IMR-90 (cell line): ENCODE measurements around the gene INHBE. TPM values are rescaled to one million over a fixed set of nuclear protein-coding genes. Genes with fewer than 3 reads are reported as not detected.

Source experiments
- ATAC-seq: fragments of 200-7000 bp; cut with Tn5 transposase; 2 replicates; pipeline ENCODE4 v1.9.1; 2020; ENCODE audit warnings: low read depth, mild to moderate bottlenecking, moderate library complexity
- BruUV-seq: library from RNA; stranded (reverse); fragments of 400-500 nt; replicated peaks from 2 replicates; lab custom pipeline; 2021; lab: Mats Ljungman, UMichigan
- CTCF ChIA-PET: fragments of 300-600 bp; formaldehyde crosslinking; extraction: SDS; loops from one replicate; lab custom pipeline; 2021; ENCODE audit warnings: antibody characterized with exemption; lab: Yijun Ruan, JAX
- POLR2A ChIA-PET: fragments of 300-600 bp; sonication (Branson Sonifier 250); formaldehyde crosslinking; loops from one replicate; lab custom pipeline; 2022; ENCODE audit warnings: antibody characterized with exemption; ENCODE audit not compliant: unreplicated experiment; lab: Charles Lee
- DNase-seq: peaks from one replicate; pipeline ENCODE4 v3.0.0; 2013
- H2AFZ ChIP-seq: replicated peaks from 2 replicates; pipeline ENCODE3; 2013; ENCODE audit warnings: low read length, mild to moderate bottlenecking; ENCODE audit not compliant: poor library complexity
- H2AK5ac ChIP-seq: 2 replicates; pipeline ENCODE4 v1.6.1; 2013; ENCODE audit warnings: low read depth, low read length, inconsistent platforms
- H2AK9ac ChIP-seq: replicated peaks from 2 replicates; pipeline ENCODE3; 2013; ENCODE audit warnings: mild to moderate bottlenecking, low read depth, low read length, moderate library complexity; ENCODE audit not compliant: poor library complexity
- H2BK120ac ChIP-seq: 2 replicates; pipeline ENCODE4 v1.6.1; 2013; ENCODE audit warnings: low read depth, low read length, inconsistent platforms
- H2BK15ac ChIP-seq: 3 replicates; pipeline ENCODE4 v1.6.1; 2013; ENCODE audit warnings: low read depth, low read length, inconsistent platforms
- H2BK20ac ChIP-seq: 2 replicates; pipeline ENCODE4 v1.6.1; 2013; ENCODE audit warnings: low read depth, mild to moderate bottlenecking, inconsistent platforms, low read length, moderate library complexity
- H2BK5ac ChIP-seq: 2 replicates; pipeline ENCODE4 v1.6.1; 2013; ENCODE audit warnings: mild to moderate bottlenecking, low read depth, low read length, inconsistent platforms; ENCODE audit not compliant: poor library complexity, severe bottlenecking
- H3K14ac ChIP-seq: replicated peaks from 2 replicates; pipeline ENCODE4 v1.6.1; 2013; ENCODE audit warnings: low read depth, low read length, inconsistent platforms
- H3K18ac ChIP-seq: 2 replicates; pipeline ENCODE4 v1.6.1; 2013; ENCODE audit warnings: low read depth, low read length, control low read depth
- H3K23ac ChIP-seq: 2 replicates; pipeline ENCODE4 v1.6.1; 2013; ENCODE audit warnings: low read depth, low read length, inconsistent platforms
- H3K27ac ChIP-seq: 2 replicates; pipeline ENCODE4 v1.5.1; 2013; ENCODE audit warnings: mild to moderate bottlenecking, control low read depth, low read length; ENCODE audit not compliant: insufficient read depth
- H3K27me3 ChIP-seq: 2 replicates; pipeline ENCODE4 v1.6.1; 2013; ENCODE audit warnings: low read length; ENCODE audit not compliant: control insufficient read depth, insufficient read depth
- H3K36me3 ChIP-seq: 2 replicates; pipeline ENCODE4 v1.6.1; 2013; ENCODE audit warnings: low read length, mixed read lengths; ENCODE audit not compliant: control insufficient read depth, insufficient read depth
- H3K4ac ChIP-seq: 2 replicates; pipeline ENCODE4 v1.6.1; 2013; ENCODE audit warnings: low read depth, low read length, inconsistent platforms
- H3K4me1 ChIP-seq: 2 replicates; pipeline ENCODE4 v1.6.1; 2013; ENCODE audit warnings: low read length, mixed read lengths; ENCODE audit not compliant: control insufficient read depth, insufficient read depth
- H3K4me2 ChIP-seq: 2 replicates; pipeline ENCODE4 v1.6.1; 2013; ENCODE audit warnings: low read depth, mild to moderate bottlenecking, control low read depth, low read length, moderate library complexity
- H3K4me3 ChIP-seq: 2 replicates; pipeline ENCODE4 v1.5.1; 2013; ENCODE audit warnings: low read depth, mild to moderate bottlenecking, control low read depth, low read length, moderate library complexity; ENCODE audit not compliant: insufficient read depth
- H3K56ac ChIP-seq: 2 replicates; pipeline ENCODE4 v1.6.1; 2013; ENCODE audit warnings: low read length, inconsistent platforms; ENCODE audit not compliant: insufficient read depth; ENCODE audit errors: extremely low read depth
- H3K79me1 ChIP-seq, 2 experiments: 2 replicates each; pipeline ENCODE4 v1.6.1; 2013; ENCODE audit warnings: low read length in 2 of 2, inconsistent platforms in 1 of 2, low read depth in 1 of 2
- H3K9ac ChIP-seq: 2 replicates; pipeline ENCODE4 v1.6.1; 2013; ENCODE audit warnings: low read depth, low read length, control low read depth
- H3K9me1 ChIP-seq: 2 replicates; pipeline ENCODE4 v1.6.1; 2013; ENCODE audit warnings: low read length, inconsistent platforms; ENCODE audit not compliant: insufficient read depth
- H3K9me3 ChIP-seq: 2 replicates; pipeline ENCODE4 v1.6.1; 2013; ENCODE audit warnings: low read length; ENCODE audit not compliant: control insufficient read depth, insufficient read depth
- H4K20me1 ChIP-seq: 2 replicates; pipeline ENCODE4 v1.6.1; 2013; ENCODE audit warnings: low read length, inconsistent platforms; ENCODE audit not compliant: insufficient read depth
- H4K5ac ChIP-seq: 2 replicates; pipeline ENCODE4 v1.6.1; 2013; ENCODE audit warnings: mild to moderate bottlenecking, low read depth, low read length, control low read depth
- H4K8ac ChIP-seq, 2 experiments: 2 replicates each; pipeline ENCODE4 v1.6.1; 2013; ENCODE audit warnings: low read depth in 2 of 2, low read length in 2 of 2, control low read depth in 1 of 2, inconsistent platforms in 1 of 2
- H4K91ac ChIP-seq: 2 replicates; pipeline ENCODE4 v1.6.1; 2013; ENCODE audit warnings: low read depth, low read length, inconsistent platforms; ENCODE audit not compliant: insufficient read depth
- CHD1 ChIP-seq: IDR thresholded peaks from 2 replicates; pipeline ENCODE4 v1.6.1; 2012; ENCODE audit warnings: low read depth, low read length, improper control_type of control experiment
- FOS ChIP-seq: fragments of 150-350 bp; IDR thresholded peaks from 2 replicates; pipeline ENCODE4 v1.6.1; 2016; ENCODE audit warnings: low read depth, low read length
- MXI1 ChIP-seq: IDR thresholded peaks from 2 replicates; pipeline ENCODE4 v1.6.1; 2012; ENCODE audit warnings: low read depth, mild to moderate bottlenecking, low read length, moderate library complexity, borderline replicate concordance
- NFE2L2 ChIP-seq: fragments of 150-350 bp; IDR thresholded peaks from 2 replicates; pipeline ENCODE4 v1.6.1; 2016; ENCODE audit warnings: low read depth, mild to moderate bottlenecking, low read length
- POLR2A ChIP-seq: IDR thresholded peaks from 2 replicates; pipeline ENCODE4 v1.6.1; 2012; ENCODE audit warnings: mild to moderate bottlenecking, low read depth, low read length
- RAD21 ChIP-seq: IDR thresholded peaks from 2 replicates; pipeline ENCODE4 v1.6.1; 2012; ENCODE audit warnings: low read length, improper control_type of control experiment
- RCOR1 ChIP-seq: IDR thresholded peaks from 2 replicates; pipeline ENCODE4 v1.6.1; 2012; ENCODE audit warnings: mild to moderate bottlenecking, low read length, improper control_type of control experiment; ENCODE audit not compliant: insufficient replicate concordance
- SMC3 ChIP-seq: fragments of 150-350 bp; IDR thresholded peaks from 2 replicates; pipeline ENCODE4 v1.6.1; 2016; ENCODE audit warnings: low read depth, mild to moderate bottlenecking, antibody characterized with exemption, low read length, moderate library complexity
- WGBS, 2 experiments: methylation state at CpG; one replicate each; pipeline versions ENCODE4 v1.1.5 to v1.1.7; 2013; ENCODE audit warnings: missing lambda C conversion rate in 2 of 2; ENCODE audit not compliant: insufficient read length in 1 of 2; ENCODE audit errors: extremely low coverage in 2 of 2; 5-methylcytosine and 5-hydroxymethylcytosine counted together
- dilution Hi-C: fragments of 300-500 bp; cut with HindIII; formaldehyde crosslinking; loops from one replicate; pipeline ENCODE4 v1.14.3; 2018; ENCODE audit warnings: low sequenced_read_pairs; ENCODE audit not compliant: unreplicated experiment
- in situ Hi-C: fragments of 300-500 bp; cut with MboI; formaldehyde crosslinking; loops from 3 replicates; pipeline ENCODE4 v1.14.3; 2019; ENCODE audit warnings: low sequenced_read_pairs, inconsistent platforms, mixed read lengths
- intact Hi-C: fragments of 100-400 bp; cut with micrococcal nuclease; formaldehyde crosslinking; loops from 2 replicates; pipeline ENCODE4 v1.10.0; 2022
- polyA plus RNA-seq, 3 experiments: library from polyadenylated mRNA; depleted of rRNA; stranded (reverse); fragments of >200 nt; gene quantifications; 2 replicates each; pipeline ENCODE4 v1.2.3, GENCODE V29; 2012; ENCODE audit warnings: low replicate concordance in 1 of 3
- total RNA-seq: library from RNA; depleted of rRNA; stranded (reverse); fragments of >200 nt; gene quantifications from 2 replicates; pipeline ENCODE4 v1.2.3, GENCODE V29; 2012
- TF ChIP-seq, protein P1 (sequence below): conservative IDR thresholded peaks from 2 replicates; pipeline ENCODE4 v1.5.1; 2012; ENCODE audit warnings: mild to moderate bottlenecking, low read depth, low read length, improper control_type of control experiment
- TF ChIP-seq, protein P2 (sequence below): fragments of 150-350 bp; IDR thresholded peaks from 2 replicates; pipeline ENCODE4 v1.6.1; 2017; ENCODE audit warnings: mild to moderate bottlenecking, antibody characterized with exemption, low read length, low read depth

The INHBE gene
- total and polyA plus RNA-seq, 2 of the 4 experiments (the other 2 are of a cell fraction) = 0.90 to 1.7 TPM

DNA sequence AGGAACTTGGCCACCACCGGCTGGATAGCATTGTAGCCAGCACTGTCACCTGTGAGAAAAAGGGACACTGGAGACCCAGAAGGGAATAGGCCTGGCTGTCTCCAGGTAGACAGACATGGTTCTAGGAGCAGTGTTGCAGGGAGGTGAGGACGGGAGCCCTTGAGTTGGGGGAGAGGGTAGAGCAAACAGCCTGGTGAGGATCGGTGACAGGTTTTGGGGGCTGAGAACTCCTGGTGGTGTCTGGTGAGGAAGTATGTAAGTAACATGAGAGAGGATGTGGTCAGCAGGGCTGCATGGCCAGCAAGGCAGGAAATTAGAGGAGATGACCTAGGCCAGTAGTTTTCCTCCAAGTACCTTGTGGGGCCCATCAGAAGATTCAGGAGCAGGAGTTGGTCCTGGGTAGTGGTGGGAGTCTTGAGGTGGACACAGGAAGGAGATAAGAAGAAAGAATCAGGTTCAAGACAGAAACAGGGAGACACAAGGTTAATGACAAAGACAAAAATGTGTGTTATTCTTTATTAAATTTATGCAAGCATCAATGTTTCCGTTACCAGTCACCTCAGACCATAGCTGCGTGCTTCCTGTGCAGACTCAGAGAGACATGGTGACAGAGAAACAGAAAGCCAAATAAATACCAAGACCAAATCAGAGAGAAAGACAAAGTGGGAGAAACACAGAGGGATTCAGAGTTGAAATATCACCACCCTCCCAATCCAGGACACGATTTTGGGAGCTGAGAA, 24.4 kb downstream of the INHBE start, which contains the start of gene ARHGAP9:
ARHGAP9 (minus strand) TSS at position 491 of the 740 bp plus-strand sequence; CDS start at position 31, 460 bp downstream.
- no peak for ATAC-seq
- no peak within 1 kb of the TSS for H2AK5ac ChIP-seq
- 85% methylated on average over 3 of the region's 6 CpGs; no CpG with 5 or more reads in 1 of the 2 experiments for WGBS, 2 experiments
- no peak within 1 kb of the TSS for H2BK5ac ChIP-seq
- H3K27me3 ChIP-seq = peaks cover 38% of the 10 kb centered on the region
- intact Hi-C loops (no loop called here), in situ Hi-C loops (no loop called here), dilution Hi-C loops (no loop called here)
- H4K91ac ChIP-seq = no peak within 1 kb of the TSS
- H2BK20ac ChIP-seq = no peak within 1 kb of the TSS
- peaks cover 5% of the 10 kb centered on the region for H3K4me1 ChIP-seq
- H3K56ac ChIP-seq = no peak within 1 kb of the TSS
- no peaks in the 10 kb centered on the region; the same call in 1 of the 2 replicates for H3K9me1 ChIP-seq
- no peaks in the 10 kb centered on the region for H3K36me3 ChIP-seq
- DNase-seq = peak; percentile 44
- ChIA-PET CTCF (no interaction called here), POLR2A (no interaction called here)
- H3K9me3 ChIP-seq = no peaks in the 10 kb centered on the region
- no peaks in the 10 kb centered on the region for H4K20me1 ChIP-seq
- no peak within 1 kb of the TSS for H3K18ac ChIP-seq
- H4K8ac ChIP-seq = peak within 1 kb of the TSS in 1 of 2 experiments; percentile 2; a peak in 1 of 4 replicates
- H2AK9ac ChIP-seq = no peak within 1 kb of the TSS
- H3K79me1 ChIP-seq = no peaks in the 10 kb centered on the region
- no peak within 1 kb of the TSS for H2BK15ac ChIP-seq
- no peak within 1 kb of the TSS; the same call in 1 of the 2 replicates for H4K5ac ChIP-seq
- H3K27ac ChIP-seq = no peak within 1 kb of the TSS
- no peak within 1 kb of the TSS; the same call in 1 of the 2 replicates for H3K4ac ChIP-seq
- H2AFZ ChIP-seq = peak within 1 kb of the TSS; percentile 27
- TF ChIP-seq NFE2L2 (no peak), CHD1 (no peak), RAD21 (no peak), SMC3 (no peak), FOS (no peak), RCOR1 (no peak), MXI1 (no peak), POLR2A (no peak)
- TF ChIP-seq, protein P1, sequence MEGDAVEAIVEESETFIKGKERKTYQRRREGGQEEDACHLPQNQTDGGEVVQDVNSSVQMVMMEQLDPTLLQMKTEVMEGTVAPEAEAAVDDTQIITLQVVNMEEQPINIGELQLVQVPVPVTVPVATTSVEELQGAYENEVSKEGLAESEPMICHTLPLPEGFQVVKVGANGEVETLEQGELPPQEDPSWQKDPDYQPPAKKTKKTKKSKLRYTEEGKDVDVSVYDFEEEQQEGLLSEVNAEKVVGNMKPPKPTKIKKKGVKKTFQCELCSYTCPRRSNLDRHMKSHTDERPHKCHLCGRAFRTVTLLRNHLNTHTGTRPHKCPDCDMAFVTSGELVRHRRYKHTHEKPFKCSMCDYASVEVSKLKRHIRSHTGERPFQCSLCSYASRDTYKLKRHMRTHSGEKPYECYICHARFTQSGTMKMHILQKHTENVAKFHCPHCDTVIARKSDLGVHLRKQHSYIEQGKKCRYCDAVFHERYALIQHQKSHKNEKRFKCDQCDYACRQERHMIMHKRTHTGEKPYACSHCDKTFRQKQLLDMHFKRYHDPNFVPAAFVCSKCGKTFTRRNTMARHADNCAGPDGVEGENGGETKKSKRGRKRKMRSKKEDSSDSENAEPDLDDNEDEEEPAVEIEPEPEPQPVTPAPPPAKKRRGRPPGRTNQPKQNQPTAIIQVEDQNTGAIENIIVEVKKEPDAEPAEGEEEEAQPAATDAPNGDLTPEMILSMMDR = no peak
- TF ChIP-seq, protein P2, sequence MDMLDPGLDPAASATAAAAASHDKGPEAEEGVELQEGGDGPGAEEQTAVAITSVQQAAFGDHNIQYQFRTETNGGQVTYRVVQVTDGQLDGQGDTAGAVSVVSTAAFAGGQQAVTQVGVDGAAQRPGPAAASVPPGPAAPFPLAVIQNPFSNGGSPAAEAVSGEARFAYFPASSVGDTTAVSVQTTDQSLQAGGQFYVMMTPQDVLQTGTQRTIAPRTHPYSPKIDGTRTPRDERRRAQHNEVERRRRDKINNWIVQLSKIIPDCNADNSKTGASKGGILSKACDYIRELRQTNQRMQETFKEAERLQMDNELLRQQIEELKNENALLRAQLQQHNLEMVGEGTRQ = no peak
- BruUV-seq = no TSS peak
- H2BK120ac ChIP-seq = no peak within 1 kb of the TSS
- no peak within 1 kb of the TSS for H3K14ac ChIP-seq
- no peak within 1 kb of the TSS for H3K4me2 ChIP-seq
- H3K9ac ChIP-seq = no peak within 1 kb of the TSS
- H3K4me3 ChIP-seq = no peak within 1 kb of the TSS
- no peak within 1 kb of the TSS for H3K23ac ChIP-seq
